Adrenal gland (tissue), 12 donors: ENCODE measurements around the gene PON3. TPM values are rescaled to one million over a fixed set of nuclear protein-coding genes. Genes with fewer than 3 reads are reported as not detected.

Source experiments
- DNase-seq, 7 donors: peaks; one replicate each; pipeline ENCODE4 v3.0.0-alpha.2; 2019 to 2020
- H3K27ac ChIP-seq, 5 donors: fragments of 200-600 bp; sonication (generic) in 4 of 5; 1 replicate in 3 of 5; 2 replicates in 2 of 5; pipeline versions ENCODE4 v1.5.1 to v1.8.0; 2016 to 2020; ENCODE audit warnings: mild to moderate bottlenecking in 1 of 5
- H3K27me3 ChIP-seq: fragments of 200-600 bp; 2 replicates; pipeline ENCODE4 v1.8.0; 2021
- H3K36me3 ChIP-seq, 2 donors: fragments of 200-600 bp; replicated peaks in 1 of 2; 1 replicate in 1 of 2; 2 replicates in 1 of 2; pipeline versions ENCODE4 v1.5.1 to v1.8.0; 2018 to 2022
- H3K4me1 ChIP-seq, 2 donors: fragments of 200-600 bp; replicated peaks in 1 of 2; 1 replicate in 1 of 2; 2 replicates in 1 of 2; pipeline versions ENCODE4 v1.5.1 to v1.8.0; 2018 to 2021
- H3K4me3 ChIP-seq, 4 donors: fragments of 200-600 bp; sonication (generic) in 3 of 4; one replicate each; pipeline ENCODE4 v1.5.1; 2016 to 2018
- H3K9me3 ChIP-seq, 3 donors: fragments of 200-600 bp; sonication (generic) in 1 of 3; replicated peaks in 1 of 3; 1 replicate in 2 of 3; 2 replicates in 1 of 3; pipeline versions ENCODE4 v1.5.1 to v1.8.0; 2016 to 2021
- CTCF ChIP-seq, 6 experiments: fragments of 450-650 bp in 4 of 6; fragments of 200-600 bp in 2 of 6; sonication (generic) in 1 of 6; IDR thresholded peaks; 1 replicate in 5 of 6; 2 replicates in 1 of 6; pipeline versions ENCODE4 v1.5.1 to v1.8.0; 2016 to 2021; ENCODE audit warnings: antibody characterized with exemption in 6 of 6, mild to moderate bottlenecking in 2 of 6, moderate library complexity in 1 of 6
- POLR2A ChIP-seq, 2 donors: fragments of 450-650 bp; IDR thresholded peaks; one replicate each; pipeline ENCODE4 v1.6.1; 2017; ENCODE audit warnings: antibody characterized with exemption in 2 of 2, mild to moderate bottlenecking in 2 of 2, moderate library complexity in 1 of 2
- WGBS, 4 donors: extraction: QIAGEN DNeasy Blood & Tissue Kit in 2 of 4; methylation state at CpG; one replicate each; pipeline versions ENCODE4 v1.1.5 to v1.1.7; 2013 to 2017; 5-methylcytosine and 5-hydroxymethylcytosine counted together
- intact Hi-C, 2 donors: fragments of 100-400 bp; cut with DNase I; formaldehyde crosslinking; loops; one replicate each; pipeline versions ENCODE4 v1.14.1 to v1.15.0; 2022 to 2023
- polyA plus RNA-seq, 3 donors: library from polyadenylated mRNA; stranded (reverse); fragments of 200-250 nt in 2 of 3; fragments of 350-450 nt in 1 of 3; fragmentation: Illumina TruSeq in 1 of 3; extraction: RNeasy Lipid Tissue Mini Kit (QIAGEN cat#74804) in 1 of 3; gene quantifications; one replicate each; pipeline ENCODE4 v1.2.3, GENCODE V29; 2013 to 2014
- total RNA-seq, 9 donors: library from RNA; depleted of rRNA in 4 of 9; stranded (reverse); fragments of >200 nt in 4 of 9; fragments of 120-200 nt in 1 of 9; fragmentation: NEBNext Ultra II Directional in 1 of 9; extraction: Animal tissue kit (Norgen Biotek cat#: 25700) in 1 of 9; gene quantifications; one replicate each; pipeline versions ENCODE4 v1.1.0 to v1.2.4, GENCODE V29; 2013 to 2023
- donor health status: healthy with polysubstance abuse.
- donor health status: Bipolar disorder and iron deficiency.
- donor health status: DM: yes; HTN: yes; CAD: no.
- donor health status: DM: no; HTN: no; CAD: no.
- donor health status: DM: no; HTN: no; CAD: no.
- donor health status: DM: yes; HTN: yes; CAD: no.

PON3 gene
- total and polyA plus RNA-seq, 12 donors: 1.2 to 18.9 (median 3.0) TPM

GRCh38 chr7:95411666-95412065 lies 15.5 kb upstream of the PON3 start:
- Histone ChIP-seq H3K9me3 (no peaks in the 10 kb centered on the region), H3K27me3 (no peaks in the 10 kb centered on the region), H3K27ac (no peak overlapping the region), H3K36me3 (peaks cover 0 to 39% of the 10 kb centered on the region in 2 donors), H3K4me3 (no peak overlapping the region), H3K4me1 (no peaks in the 10 kb centered on the region)
- WGBS, 4 donors: 82 to 86% (median 84%) methylated on average over 4 of the region's 4 CpGs
- DNase-seq: no peak
- TF ChIP-seq POLR2A (IDR thresholded peaks at IDR 0.05) (no peak), CTCF (IDR thresholded peaks at IDR 0.05) (no peak)
- intact Hi-C loops: no loop called here

GRCh38 chr7:95411036-95411435 lies 14.9 kb upstream of the PON3 start:
- no peak for TF ChIP-seq POLR2A (IDR thresholded peaks at IDR 0.05)
- TF ChIP-seq CTCF (IDR thresholded peaks at IDR 0.05): no peak
- no peaks in the 10 kb centered on the region for H3K27me3 ChIP-seq
- H3K4me3 ChIP-seq: no peak overlapping the region
- no peak for DNase-seq
- no peaks in the 10 kb centered on the region for H3K4me1 ChIP-seq
- no peaks in the 10 kb centered on the region for H3K9me3 ChIP-seq
- H3K27ac ChIP-seq: no peak overlapping the region
- intact Hi-C loops: no loop called here
- H3K36me3 ChIP-seq: peaks cover 0 to 39% of the 10 kb centered on the region in 2 donors
- 92 to 100% (median 94%) methylated on average over 3 of the region's 3 CpGs for WGBS, 4 donors

GRCh38 chr7:95407751-95408150 lies 11.6 kb upstream of the PON3 start:
- H3K27ac ChIP-seq: no peak overlapping the region
- intact Hi-C loops: no loop called here
- WGBS, 4 donors: 69 to 90% (median 86%) methylated on average over 2 of the region's 2 CpGs
- no peaks in the 10 kb centered on the region for H3K27me3 ChIP-seq
- no peaks in the 10 kb centered on the region for H3K4me1 ChIP-seq
- H3K36me3 ChIP-seq: peaks cover 0 to 33% of the 10 kb centered on the region in 2 donors
- no peaks in the 10 kb centered on the region for H3K9me3 ChIP-seq
- no peak for DNase-seq
- no peak overlapping the region for H3K4me3 ChIP-seq
- no peak for TF ChIP-seq CTCF (IDR thresholded peaks at IDR 0.05)
- TF ChIP-seq POLR2A (IDR thresholded peaks at IDR 0.05): no peak

GRCh38 chr7:95405800-95406199 lies 9.6 kb upstream of the PON3 start:
- no peak for DNase-seq
- TF ChIP-seq POLR2A (IDR thresholded peaks at IDR 0.05) (no peak), CTCF (IDR thresholded peaks at IDR 0.05) (no peak)
- intact Hi-C loops: no loop called here
- Histone ChIP-seq H3K4me3 (no peak overlapping the region), H3K9me3 (no peaks in the 10 kb centered on the region), H3K27ac (no peak overlapping the region), H3K4me1 (no peaks in the 10 kb centered on the region), H3K27me3 (no peaks in the 10 kb centered on the region), H3K36me3 (peaks cover 0 to 22% of the 10 kb centered on the region in 2 donors)
- 91 to 96% (median 95%) methylated on average over 6 of the region's 6 CpGs for WGBS, 4 donors
